Keratinocyte (primary cell): Measurements from ENCODE around the gene ELMOD1. TPM values are rescaled to one million over a fixed set of nuclear protein-coding genes. Genes with fewer than 3 reads are reported as not detected.

Experiments used
- DNase-seq: peaks from one replicate; pipeline ENCODE4 v3.0.0-alpha.2; 2011; ENCODE audit warnings: low read depth, missing footprints, low spot score
- FAIRE-seq: peaks from 2 replicates; lab custom pipeline; 2011; peaks lifted over from hg19 to GRCh38; lab: Jason Lieb, UNC
- H2AFZ ChIP-seq: 2 replicates; pipeline ENCODE4 v1.6.0; 2012; ENCODE audit warnings: low read length, control low read depth, inconsistent platforms; ENCODE audit not compliant: control insufficient read depth
- H3K27ac ChIP-seq: 2 replicates; pipeline ENCODE4 v1.5.1; 2011; ENCODE audit warnings: low read length; ENCODE audit not compliant: control insufficient read depth, insufficient read depth
- H3K27me3 ChIP-seq: 3 replicates; pipeline ENCODE4 v1.6.0; 2011; ENCODE audit warnings: low read length; ENCODE audit not compliant: control insufficient read depth, insufficient read depth; ENCODE audit errors: extremely low read depth
- H3K36me3 ChIP-seq, 2 experiments: 2 replicates in 1 of 2; 3 replicates in 1 of 2; pipeline ENCODE4 v1.5.1; 2011; ENCODE audit warnings: low read length in 2 of 2, mild to moderate bottlenecking in 1 of 2; ENCODE audit not compliant: control insufficient read depth in 2 of 2, insufficient read depth in 2 of 2; ENCODE audit errors: extremely low read depth in 1 of 2
- H3K4me1 ChIP-seq: 3 replicates; pipeline ENCODE4 v1.5.1; 2011; ENCODE audit warnings: low read length; ENCODE audit not compliant: control insufficient read depth, insufficient read depth; ENCODE audit errors: extremely low read depth
- H3K4me2 ChIP-seq: 3 replicates; pipeline ENCODE4 v1.6.0; 2011; ENCODE audit warnings: low read depth, low read length; ENCODE audit not compliant: control insufficient read depth, insufficient read depth; ENCODE audit errors: extremely low read depth
- H3K4me3 ChIP-seq, 3 experiments: fragments of 200-600 bp in 1 of 3; sonication (generic) in 1 of 3; 2 replicates in 2 of 3; 3 replicates in 1 of 3; pipeline ENCODE4 v1.5.1; 2011 to 2016; ENCODE audit warnings: low read length in 3 of 3, mild to moderate bottlenecking in 3 of 3, control low read depth in 2 of 3, inconsistent platforms in 1 of 3, low read depth in 1 of 3, mixed read lengths in 1 of 3, mixed run types in 1 of 3, moderate library complexity in 1 of 3; ENCODE audit not compliant: control insufficient read depth in 2 of 3, insufficient read depth in 2 of 3; ENCODE audit errors: extremely low read depth in 1 of 3
- H3K79me2 ChIP-seq: 2 replicates; pipeline ENCODE4 v1.6.0; 2012; ENCODE audit warnings: low read length; ENCODE audit not compliant: control insufficient read depth, insufficient read depth
- H3K9ac ChIP-seq: 3 replicates; pipeline ENCODE4 v1.6.0; 2011; ENCODE audit warnings: low read length; ENCODE audit not compliant: control insufficient read depth, insufficient read depth; ENCODE audit errors: extremely low read depth
- H3K9me1 ChIP-seq: 3 replicates; pipeline ENCODE4 v1.6.0; 2011; ENCODE audit warnings: low read length; ENCODE audit not compliant: control insufficient read depth, insufficient read depth; ENCODE audit errors: extremely low read depth
- H3K9me3 ChIP-seq: 2 replicates; pipeline ENCODE4 v1.5.1; 2012; ENCODE audit warnings: low read depth, low read length; ENCODE audit not compliant: control insufficient read depth
- H4K20me1 ChIP-seq: 3 replicates; pipeline ENCODE4 v1.6.0; 2011; ENCODE audit warnings: low read length; ENCODE audit not compliant: control insufficient read depth, insufficient read depth; ENCODE audit errors: extremely low read depth
- CTCF ChIP-seq, 3 experiments: IDR thresholded peaks in 1 of 3; conservative IDR thresholded peaks in 1 of 3; optimal IDR thresholded peaks in 1 of 3; 2 replicates in 2 of 3; 3 replicates in 1 of 3; pipeline versions ENCODE3 to v1.5.1; 2011; ENCODE audit warnings: low read length in 3 of 3, mild to moderate bottlenecking in 3 of 3, moderate library complexity in 2 of 3, control low read depth in 1 of 3, inconsistent platforms in 1 of 3; ENCODE audit not compliant: insufficient read depth in 2 of 3; ENCODE audit errors: extremely low read depth in 1 of 3
- EZH2 ChIP-seq: IDR thresholded peaks from one replicate; pipeline ENCODE4 v1.6.1; 2012; ENCODE audit warnings: inconsistent platforms, mild to moderate bottlenecking, low read length, moderate library complexity
- dilution Hi-C: fragments of 300-500 bp; cut with MboI; formaldehyde crosslinking; loops from one replicate; pipeline ENCODE4 v1.7.0; 2020; ENCODE audit warnings: low sequenced_read_pairs; ENCODE audit not compliant: extremely low pct_ligation_motif_present
- polyA plus RNA-seq, 5 experiments: library from polyadenylated mRNA; depleted of rRNA in 3 of 5; stranded (reverse) in 3 of 5; stranded (forward) in 1 of 5; unstranded in 1 of 5; fragments of >200 nt; gene quantifications; 1 replicate in 1 of 5; 2 replicates in 3 of 5; 3 replicates in 1 of 5; pipeline versions ENCODE4 v1.2.1 to v1.2.3, GENCODE V29; 2011 to 2012; ENCODE audit warnings: missing spikeins in 2 of 5, low read depth in 1 of 5, low replicate concordance in 1 of 5

ELMOD1 gene
- polyA plus RNA-seq, 1 donor (not counting 4 experiments of a cell fraction or from before 2014, with no cell fraction given): 0.63 TPM

GRCh38 chr11:107561688-107562087 is 29.3 kb upstream of the ELMOD1 start:
- Histone ChIP-seq H3K36me3 (no peaks in the 10 kb centered on the region), H2AFZ (no peak overlapping the region), H3K9me1 (peaks cover 4% of the 10 kb centered on the region), H3K27me3 (no peaks in the 10 kb centered on the region), H3K9ac (no peak overlapping the region), H3K27ac (peak overlapping the region; percentile 90), H3K4me2 (peak overlapping the region; percentile 69), H3K79me2 (peaks cover 14% of the 10 kb centered on the region), H3K4me3 (no peak overlapping the region), H3K4me1 (peaks cover 34% of the 10 kb centered on the region), H4K20me1 (no peaks in the 10 kb centered on the region), H3K9me3 (no peaks in the 10 kb centered on the region)
- dilution Hi-C loops: no loop called here
- TF ChIP-seq CTCF (optimal IDR thresholded peaks at IDR 0.05 in 1 of 3, IDR thresholded peaks at IDR 0.05 in 1 of 3, conservative IDR thresholded peaks at IDR 0.05 in 1 of 3; ENCODE audit: extremely low read depth in 1 of 3, insufficient read depth in 2 of 3, low read length in 3 of 3) (no peak), EZH2 (no peak)
- DNase-seq (peak; percentile 50), FAIRE-seq (no peak)

- TF ChIP-seq CTCF (optimal IDR thresholded peaks at IDR 0.05 in 1 of 3, IDR thresholded peaks at IDR 0.05 in 1 of 3, conservative IDR thresholded peaks at IDR 0.05 in 1 of 3; ENCODE audit: extremely low read depth in 1 of 3, insufficient read depth in 2 of 3, low read length in 3 of 3): no peak
- TF ChIP-seq EZH2: no peak
- Histone ChIP-seq H3K4me3 (peak overlapping the region in 1 of 3 experiments; percentile 49), H3K36me3 (no peaks in the 10 kb centered on the region), H3K9me3 (no peaks in the 10 kb centered on the region), H3K27ac (peak overlapping the region; percentile 90), H3K9me1 (peaks cover 4% of the 10 kb centered on the region), H3K9ac (peak overlapping the region; percentile 55), H3K4me2 (peak overlapping the region; percentile 69), H3K79me2 (peaks cover 14% of the 10 kb centered on the region), H4K20me1 (no peaks in the 10 kb centered on the region), H2AFZ (no peak overlapping the region), H3K4me1 (peaks cover 34% of the 10 kb centered on the region), H3K27me3 (no peaks in the 10 kb centered on the region)
- DNase-seq (peak; percentile 72), FAIRE-seq (peak; percentile 98)
- dilution Hi-C loops: no loop called here
These were observed 28.2 kb upstream of the ELMOD1 start for GRCh38 chr11:107562647-107563208.
